SIG-M5 treated with dmso at 0.1 percent for 504 hours (cell line): ENCODE measurements around the gene ELF5.

Source experiments
- DNase-seq: peaks from one replicate; lab custom pipeline; 2025; ENCODE audit not compliant: unreplicated experiment; lab: John Stamatoyannopoulos, UW

Gene ELF5

GRCh38 chr11:34513682-34514449 lies at the start of gene ELF5:
ELF5 (minus strand) TSS chr11:34513794; CDS start chr11:34505749, 8,045 bp downstream.
- peak; percentile 32 for DNase-seq

- no peak for DNase-seq
Measured at GRCh38 chr11:34562976-34563375, 49.4 kb upstream of the ELF5 start.

GRCh38 chr11:34560511-34560910 lies 46.9 kb upstream of the ELF5 start:
- no peak for DNase-seq

GRCh38 chr11:34558673-34559072 lies 45.1 kb upstream of the ELF5 start:
- DNase-seq = no peak

GRCh38 chr11:34558211-34558610 lies 44.6 kb upstream of the ELF5 start:
- no peak for DNase-seq

GRCh38 chr11:34552270-34552669 lies 38.7 kb upstream of the ELF5 start:
- peak; percentile 38 for DNase-seq

- no peak for DNase-seq
Measured at GRCh38 chr11:34549271-34549670, 35.7 kb upstream of the ELF5 start.

GRCh38 chr11:34548278-34548677 lies 34.7 kb upstream of the ELF5 start:
- DNase-seq = no peak

- DNase-seq = no peak
Measured at GRCh38 chr11:34546511-34547209, 33.1 kb upstream of the ELF5 start.

- DNase-seq = no peak
Measured at GRCh38 chr11:34542089-34542488, 28.5 kb upstream of the ELF5 start.

GRCh38 chr11:34540870-34541269 lies 27.3 kb upstream of the ELF5 start:
- no peak for DNase-seq

- DNase-seq = peak; percentile 14
Measured at GRCh38 chr11:34537636-34538035, 24.0 kb upstream of the ELF5 start.

- no peak for DNase-seq
Measured at GRCh38 chr11:34536056-34536455, 22.5 kb upstream of the ELF5 start.

GRCh38 chr11:34534826-34535225 lies 21.2 kb upstream of the ELF5 start:
- no peak for DNase-seq

- DNase-seq = no peak
Measured at GRCh38 chr11:34531663-34532062, 18.1 kb upstream of the ELF5 start.

GRCh38 chr11:34530545-34531234 lies 17.1 kb upstream of the ELF5 start:
- no peak for DNase-seq

- DNase-seq = no peak
Measured at GRCh38 chr11:34529643-34530042, 16.0 kb upstream of the ELF5 start.

GRCh38 chr11:34528072-34528471 lies 14.5 kb upstream of the ELF5 start:
- DNase-seq = no peak

- DNase-seq = no peak
Measured at GRCh38 chr11:34525888-34526657, 12.5 kb upstream of the ELF5 start.

GRCh38 chr11:34525098-34525497 lies 11.5 kb upstream of the ELF5 start:
- DNase-seq = no peak

- DNase-seq = no peak
Measured at GRCh38 chr11:34524696-34525095, 11.1 kb upstream of the ELF5 start.
